ENCODE results near the gene ACAN. TPM values are rescaled to one million over a fixed set of nuclear protein-coding genes. Genes with fewer than 3 reads are reported as not detected.
A peak's percentile ranks its signal among the peaks of the same experiment; 100 is the strongest.

ACAN gene
- total RNA-seq, 1 experiment from 2014 or later: 0.59 TPM

DNA sequence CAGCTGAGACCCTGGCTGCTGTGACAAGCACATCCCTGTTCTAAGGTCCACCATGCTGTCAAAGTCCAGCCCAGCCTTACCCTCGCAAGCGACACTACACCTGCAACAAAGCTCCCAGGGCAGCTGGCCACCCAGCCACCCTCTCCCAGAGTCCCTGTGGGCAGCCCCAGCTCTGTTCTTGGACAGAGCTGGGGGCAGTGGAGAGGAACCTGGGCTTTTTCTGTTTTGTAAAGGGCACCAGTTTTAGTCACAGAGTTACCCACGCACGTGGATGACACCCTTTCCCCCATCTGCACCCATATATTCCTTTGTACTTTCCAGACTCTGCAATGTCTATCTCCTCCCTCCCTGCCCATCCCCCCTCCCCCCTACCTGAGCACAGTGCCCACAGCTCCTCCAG lies 38.9 kb downstream of the ACAN start:
- Histone ChIP-seq H3K4me3 (ENCODE audit: insufficient read depth, low read depth, low read length) (no peak overlapping the region), H3K36me3 (replicated peaks; ENCODE audit: control insufficient read depth, insufficient read depth, low read length) (no peaks in the 10 kb centered on the region), H3K27me3 (ENCODE audit: control insufficient read depth, insufficient read depth, low read length) (no peaks in the 10 kb centered on the region)
- no peak for DNase-seq

DNA sequence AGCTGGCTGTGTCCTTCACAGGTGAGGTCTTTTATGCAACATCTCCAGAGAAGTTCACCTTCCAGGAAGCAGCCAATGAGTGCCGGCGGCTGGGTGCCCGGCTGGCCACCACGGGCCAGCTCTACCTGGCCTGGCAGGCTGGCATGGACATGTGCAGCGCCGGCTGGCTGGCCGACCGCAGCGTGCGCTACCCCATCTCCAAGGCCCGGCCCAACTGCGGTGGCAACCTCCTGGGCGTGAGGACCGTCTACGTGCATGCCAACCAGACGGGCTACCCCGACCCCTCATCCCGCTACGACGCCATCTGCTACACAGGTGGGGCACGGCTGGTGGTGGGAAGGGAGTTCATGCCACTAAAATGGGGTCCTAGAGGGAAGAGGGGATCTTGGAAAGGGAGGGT lies 40.1 kb downstream of the ACAN start:
- DNase-seq: peak; percentile 37
- no peaks in the 10 kb centered on the region for H3K36me3 ChIP-seq (replicated peaks; ENCODE audit: control insufficient read depth, insufficient read depth, low read length)
- no peak overlapping the region for H3K4me3 ChIP-seq (ENCODE audit: insufficient read depth, low read depth, low read length)
- no peaks in the 10 kb centered on the region for H3K27me3 ChIP-seq (ENCODE audit: control insufficient read depth, insufficient read depth, low read length)

DNA sequence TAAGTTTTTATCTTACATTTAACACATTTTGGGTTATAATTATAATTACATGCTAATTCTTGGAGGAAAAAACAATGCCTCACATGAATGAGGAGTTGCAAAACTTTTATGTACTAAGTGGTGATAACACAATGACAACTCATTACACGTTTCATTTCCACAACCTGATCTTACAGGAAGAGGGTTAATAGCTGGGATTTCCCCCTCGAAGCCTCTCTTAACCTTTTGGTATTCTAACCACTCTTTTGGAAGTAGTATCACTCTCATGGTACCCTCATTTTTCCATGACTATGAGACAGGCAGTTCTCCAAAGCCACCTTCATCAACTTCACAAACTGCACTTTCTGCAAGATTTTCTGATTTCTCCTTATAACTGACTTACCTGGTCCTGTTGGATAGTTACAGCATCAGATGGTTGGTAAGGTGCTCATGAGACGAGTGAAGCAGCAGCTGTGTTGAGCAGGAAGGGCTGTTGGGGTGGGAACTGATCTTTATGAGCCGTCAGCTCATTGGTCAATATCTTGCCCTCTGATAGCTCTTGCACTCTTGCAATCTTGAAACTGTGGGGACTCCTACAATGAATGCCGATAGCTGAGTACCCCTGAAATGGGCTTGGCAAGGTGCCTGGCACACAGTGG lies 41.6 kb downstream of the ACAN start:
- Histone ChIP-seq H3K4me3 (ENCODE audit: insufficient read depth, low read depth, low read length) (no peak overlapping the region), H3K27me3 (ENCODE audit: control insufficient read depth, insufficient read depth, low read length) (no peaks in the 10 kb centered on the region), H3K36me3 (replicated peaks; ENCODE audit: control insufficient read depth, insufficient read depth, low read length) (no peaks in the 10 kb centered on the region)
- DNase-seq: peak; percentile 49

DNA sequence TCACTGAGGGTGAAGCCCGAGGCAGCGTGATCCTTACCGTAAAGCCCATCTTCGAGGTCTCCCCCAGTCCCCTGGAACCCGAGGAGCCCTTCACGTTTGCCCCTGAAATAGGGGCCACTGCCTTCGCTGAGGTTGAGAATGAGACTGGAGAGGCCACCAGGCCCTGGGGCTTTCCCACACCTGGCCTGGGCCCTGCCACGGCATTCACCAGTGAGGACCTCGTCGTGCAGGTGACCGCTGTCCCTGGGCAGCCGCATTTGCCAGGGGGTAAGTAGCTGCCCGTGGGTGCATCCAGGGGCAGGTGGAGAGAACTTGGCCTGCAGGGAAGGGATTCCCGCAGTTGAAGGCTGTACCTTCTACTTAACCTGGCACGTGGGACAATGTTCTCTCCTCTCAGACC lies 42.4 kb downstream of the ACAN start:
- H3K4me3 ChIP-seq (ENCODE audit: insufficient read depth, low read depth, low read length): no peak overlapping the region
- no peaks in the 10 kb centered on the region for H3K27me3 ChIP-seq (ENCODE audit: control insufficient read depth, insufficient read depth, low read length)
- H3K36me3 ChIP-seq (replicated peaks; ENCODE audit: control insufficient read depth, insufficient read depth, low read length): no peaks in the 10 kb centered on the region
- peak; percentile 47 for DNase-seq

DNA sequence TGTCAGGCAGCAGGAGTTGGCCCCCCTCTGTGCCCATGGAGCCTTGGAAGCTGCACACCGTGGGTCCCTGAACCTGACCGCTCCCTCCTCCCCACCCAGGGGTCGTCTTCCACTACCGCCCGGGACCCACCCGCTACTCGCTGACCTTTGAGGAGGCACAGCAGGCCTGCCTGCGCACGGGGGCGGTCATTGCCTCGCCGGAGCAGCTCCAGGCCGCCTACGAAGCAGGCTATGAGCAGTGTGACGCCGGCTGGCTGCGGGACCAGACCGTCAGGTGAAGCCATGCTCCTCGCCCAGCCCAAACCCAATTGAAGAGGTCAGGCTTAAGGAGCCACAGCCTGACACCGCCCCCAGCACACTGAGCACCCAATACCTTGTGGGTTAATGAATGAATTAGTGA lies 43.9 kb downstream of the ACAN start:
- H3K27me3 ChIP-seq (ENCODE audit: control insufficient read depth, insufficient read depth, low read length): no peaks in the 10 kb centered on the region
- H3K36me3 ChIP-seq (replicated peaks; ENCODE audit: control insufficient read depth, insufficient read depth, low read length): no peaks in the 10 kb centered on the region
- H3K4me3 ChIP-seq (ENCODE audit: insufficient read depth, low read depth, low read length): no peak overlapping the region
- peak; percentile 59 for DNase-seq

DNA sequence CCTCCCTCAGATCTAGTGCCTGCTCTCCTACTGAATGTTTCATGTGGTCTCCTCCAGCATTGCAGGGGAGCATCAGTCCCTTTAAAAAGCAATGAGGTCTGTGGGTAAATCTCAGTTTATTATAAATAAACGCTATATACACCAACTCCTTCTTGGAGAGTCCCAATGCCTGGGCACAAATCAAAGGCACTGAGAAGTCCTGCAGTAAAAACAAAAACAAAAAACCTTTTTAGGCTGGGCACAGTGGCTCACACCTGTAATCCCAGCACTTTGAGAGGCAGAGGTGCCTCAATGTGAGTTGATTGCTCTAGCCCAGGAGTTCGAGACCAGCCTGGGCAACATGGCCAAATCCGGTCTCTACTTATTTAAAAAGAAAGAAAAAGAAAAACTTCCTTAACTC lies 45.0 kb downstream of the ACAN start:
- H3K4me3 ChIP-seq (ENCODE audit: insufficient read depth, low read depth, low read length): no peak overlapping the region
- no peaks in the 10 kb centered on the region for H3K27me3 ChIP-seq (ENCODE audit: control insufficient read depth, insufficient read depth, low read length)
- H3K36me3 ChIP-seq (replicated peaks; ENCODE audit: control insufficient read depth, insufficient read depth, low read length): no peaks in the 10 kb centered on the region
- DNase-seq: no peak

DNA sequence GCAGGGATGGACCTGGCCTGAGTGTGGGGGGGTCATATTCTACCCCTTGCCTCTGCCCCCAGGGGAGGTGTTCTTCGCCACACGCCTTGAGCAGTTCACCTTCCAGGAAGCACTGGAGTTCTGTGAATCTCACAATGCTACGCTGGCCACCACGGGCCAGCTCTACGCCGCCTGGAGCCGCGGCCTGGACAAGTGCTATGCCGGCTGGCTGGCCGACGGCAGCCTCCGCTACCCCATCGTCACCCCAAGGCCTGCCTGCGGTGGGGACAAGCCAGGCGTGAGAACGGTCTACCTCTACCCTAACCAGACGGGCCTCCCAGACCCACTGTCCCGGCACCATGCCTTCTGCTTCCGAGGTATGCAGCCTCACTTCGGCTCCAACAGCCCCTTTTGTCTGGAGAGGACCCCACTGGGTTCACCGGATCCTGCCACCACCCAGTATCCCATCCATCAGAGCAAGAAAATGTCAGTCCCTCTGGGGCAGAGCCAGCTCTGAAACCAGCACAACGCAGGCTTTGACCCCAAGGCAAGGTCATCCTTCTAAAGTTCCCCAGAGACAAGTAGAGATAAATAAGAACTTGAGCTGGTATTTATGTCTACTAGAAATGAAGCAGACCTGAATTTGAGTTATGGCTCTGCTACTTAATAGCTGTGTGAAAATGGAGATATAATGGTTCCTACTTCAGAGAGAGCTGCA lies 46.3 kb downstream of the ACAN start:
- H3K4me3 ChIP-seq (ENCODE audit: insufficient read depth, low read depth, low read length): no peak overlapping the region
- DNase-seq: no peak
- H3K27me3 ChIP-seq (ENCODE audit: control insufficient read depth, insufficient read depth, low read length): no peaks in the 10 kb centered on the region
- H3K36me3 ChIP-seq (replicated peaks; ENCODE audit: control insufficient read depth, insufficient read depth, low read length): no peaks in the 10 kb centered on the region

DNA sequence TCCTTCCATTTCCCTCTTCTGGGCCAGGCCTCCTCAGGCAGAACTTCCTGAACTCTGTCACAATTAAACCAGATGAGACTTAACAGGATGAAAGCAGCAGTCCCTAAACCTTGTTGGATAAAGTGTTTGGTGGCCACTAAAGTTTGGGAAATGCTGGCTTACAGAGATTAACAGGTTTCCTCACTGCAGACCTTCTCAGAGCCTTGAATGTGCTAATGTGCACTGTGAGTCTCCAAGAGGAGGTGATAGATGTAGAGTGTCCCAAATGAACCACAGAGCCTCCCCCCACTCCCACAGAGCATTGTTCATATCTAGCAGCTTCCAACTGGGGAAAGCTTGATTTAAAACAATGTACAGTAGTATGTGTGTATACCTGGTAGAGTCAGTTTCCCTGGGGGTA lies 49.2 kb downstream of the ACAN start:
- no peak for DNase-seq
- Histone ChIP-seq H3K4me3 (ENCODE audit: insufficient read depth, low read depth, low read length) (no peak overlapping the region), H3K36me3 (replicated peaks; ENCODE audit: control insufficient read depth, insufficient read depth, low read length) (no peaks in the 10 kb centered on the region), H3K27me3 (ENCODE audit: control insufficient read depth, insufficient read depth, low read length) (no peaks in the 10 kb centered on the region)

DNA sequence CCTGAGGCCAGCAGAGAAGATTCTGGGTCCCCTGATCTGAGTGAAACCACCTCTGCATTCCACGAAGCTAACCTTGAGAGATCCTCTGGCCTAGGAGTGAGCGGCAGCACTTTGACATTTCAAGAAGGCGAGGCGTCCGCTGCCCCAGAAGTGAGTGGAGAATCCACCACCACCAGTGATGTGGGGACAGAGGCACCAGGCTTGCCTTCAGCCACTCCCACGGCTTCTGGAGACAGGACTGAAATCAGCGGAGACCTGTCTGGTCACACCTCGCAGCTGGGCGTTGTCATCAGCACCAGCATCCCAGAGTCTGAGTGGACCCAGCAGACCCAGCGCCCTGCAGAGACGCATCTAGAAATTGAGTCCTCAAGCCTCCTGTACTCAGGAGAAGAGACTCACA lies 55.7 kb downstream of the ACAN start:
- Histone ChIP-seq H3K36me3 (replicated peaks; ENCODE audit: control insufficient read depth, insufficient read depth, low read length) (no peaks in the 10 kb centered on the region), H3K4me3 (ENCODE audit: insufficient read depth, low read depth, low read length) (no peak overlapping the region), H3K27me3 (ENCODE audit: control insufficient read depth, insufficient read depth, low read length) (no peaks in the 10 kb centered on the region)
- DNase-seq: no peak

DNA sequence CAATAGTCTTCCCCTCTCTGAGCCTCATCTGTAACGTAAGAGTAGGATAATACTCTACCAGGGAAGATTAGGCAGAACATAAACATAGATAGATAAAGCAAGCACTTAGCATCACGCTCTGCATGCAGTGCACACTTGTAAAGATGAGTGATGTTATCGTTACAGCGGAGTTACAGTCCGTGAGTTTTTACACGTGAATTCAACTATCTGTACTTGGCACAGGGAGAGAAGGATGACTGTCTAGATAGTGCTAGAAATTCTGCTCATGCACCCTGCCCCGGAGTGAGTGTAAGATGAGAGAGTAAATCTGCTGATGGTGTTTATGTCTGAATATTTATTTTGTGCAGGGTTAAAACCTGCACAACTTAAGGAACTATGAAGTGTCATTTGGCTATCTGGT lies 56.3 kb downstream of the ACAN start:
- DNase-seq: no peak
- Histone ChIP-seq H3K4me3 (ENCODE audit: insufficient read depth, low read depth, low read length) (no peak overlapping the region), H3K36me3 (replicated peaks; ENCODE audit: control insufficient read depth, insufficient read depth, low read length) (no peaks in the 10 kb centered on the region), H3K27me3 (ENCODE audit: control insufficient read depth, insufficient read depth, low read length) (no peaks in the 10 kb centered on the region)

DNA sequence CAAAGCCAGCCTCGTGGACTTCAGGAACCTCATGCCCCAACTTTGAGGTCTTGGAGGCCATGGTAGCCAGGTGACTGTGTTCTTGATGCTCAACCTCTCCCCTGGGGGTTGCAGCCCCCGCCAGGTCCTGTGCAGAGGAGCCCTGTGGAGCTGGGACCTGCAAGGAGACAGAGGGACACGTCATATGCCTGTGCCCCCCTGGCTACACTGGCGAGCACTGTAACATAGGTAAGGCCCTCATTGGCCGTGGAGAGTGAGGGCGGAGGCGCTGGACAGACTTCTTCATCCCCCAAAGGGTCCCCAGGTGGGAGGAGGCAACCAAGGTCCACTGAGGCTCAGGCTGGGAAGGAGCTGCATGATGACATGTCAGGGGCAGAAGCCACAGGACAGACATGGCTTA lies 57.0 kb downstream of the ACAN start:
- DNase-seq: no peak
- no peak overlapping the region for H3K4me3 ChIP-seq (ENCODE audit: insufficient read depth, low read depth, low read length)
- no peaks in the 10 kb centered on the region for H3K27me3 ChIP-seq (ENCODE audit: control insufficient read depth, insufficient read depth, low read length)
- no peaks in the 10 kb centered on the region for H3K36me3 ChIP-seq (replicated peaks; ENCODE audit: control insufficient read depth, insufficient read depth, low read length)

DNA sequence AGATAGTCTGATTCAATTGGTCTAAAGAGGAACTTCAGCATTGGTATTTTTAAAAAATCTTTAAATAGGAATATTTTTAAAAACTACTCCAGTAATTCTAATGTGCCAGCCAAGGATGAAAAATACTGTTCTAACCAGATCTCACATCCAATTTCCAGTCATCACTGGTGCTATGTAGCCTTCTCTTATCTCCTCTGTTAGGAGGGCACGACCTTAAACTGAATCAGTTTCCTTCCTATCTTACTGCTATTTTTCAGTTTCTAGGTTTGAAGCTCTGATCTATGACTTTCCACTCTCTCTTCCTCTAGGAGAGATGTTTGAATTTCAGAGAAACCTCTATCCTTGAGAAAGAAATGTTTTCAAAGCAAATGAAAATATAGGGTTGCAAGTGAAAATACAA lies 60.2 kb downstream of the ACAN start:
- H3K36me3 ChIP-seq (replicated peaks; ENCODE audit: control insufficient read depth, insufficient read depth, low read length): no peaks in the 10 kb centered on the region
- DNase-seq: no peak
- no peaks in the 10 kb centered on the region for H3K27me3 ChIP-seq (ENCODE audit: control insufficient read depth, insufficient read depth, low read length)
- H3K4me3 ChIP-seq (ENCODE audit: insufficient read depth, low read depth, low read length): no peak overlapping the region

DNA sequence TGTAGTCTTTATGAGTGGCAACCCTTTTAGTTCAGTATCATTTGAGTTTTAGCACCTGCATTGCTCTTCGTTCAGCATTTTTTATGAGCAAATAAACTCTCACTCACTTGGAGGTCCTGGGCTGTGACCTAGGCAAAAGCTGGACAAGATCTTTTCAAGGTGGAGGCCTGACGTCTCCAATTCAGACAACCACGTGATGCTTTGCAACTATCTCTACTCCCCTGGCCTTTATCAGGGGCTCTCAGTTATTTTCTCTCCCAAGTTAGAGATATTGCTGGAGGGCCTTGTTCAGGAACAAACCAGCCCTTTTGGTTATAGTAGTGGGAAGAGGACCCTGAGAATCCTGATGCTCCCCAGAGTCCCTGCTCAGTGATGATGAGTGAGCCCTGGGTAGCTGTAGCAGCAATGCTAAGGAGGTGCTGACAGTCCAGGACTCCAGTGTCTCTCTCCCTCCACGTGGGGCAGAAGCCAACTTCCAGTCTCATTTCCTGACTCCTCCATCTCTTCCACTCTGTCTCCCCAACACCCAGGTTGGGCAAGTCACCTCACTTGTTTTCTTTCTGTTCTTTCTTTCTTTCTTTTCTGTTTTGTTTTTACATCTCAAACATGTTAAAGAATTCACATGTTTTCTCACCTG lies 61.7 kb downstream of the ACAN start:
- DNase-seq: no peak
- H3K27me3 ChIP-seq (ENCODE audit: control insufficient read depth, insufficient read depth, low read length): no peaks in the 10 kb centered on the region

DNA sequence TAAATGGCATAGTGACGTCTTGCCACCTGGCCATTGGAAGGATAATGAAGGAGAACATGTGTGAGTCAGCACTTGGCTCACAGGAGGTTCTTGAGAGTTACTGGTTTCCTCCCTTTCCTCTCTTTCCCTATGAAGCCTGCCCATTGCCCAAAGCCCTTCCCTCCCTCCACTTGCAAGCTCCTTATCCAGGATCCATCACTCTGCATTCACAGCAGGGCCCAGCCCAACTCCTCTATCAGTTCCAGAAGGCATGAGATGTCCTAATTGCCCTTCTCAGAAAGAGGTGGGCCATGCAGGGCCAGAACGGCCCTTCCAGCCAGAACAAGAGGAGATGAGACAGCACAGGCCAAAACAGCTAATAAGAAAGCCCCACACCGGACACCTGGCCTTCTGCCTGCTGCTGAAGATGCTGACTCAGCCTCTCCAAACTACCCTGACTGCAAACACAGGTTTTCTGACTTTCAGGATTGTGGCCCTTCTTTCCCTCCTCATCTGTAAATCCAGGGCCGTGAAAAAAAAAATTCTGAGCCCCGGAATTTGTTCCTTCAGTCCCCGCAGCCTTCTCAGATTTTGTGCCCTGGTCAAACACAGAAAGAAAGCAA lies 62.4 kb downstream of the ACAN start:
- DNase-seq: no peak
- Histone ChIP-seq H3K36me3 (replicated peaks; ENCODE audit: control insufficient read depth, insufficient read depth, low read length) (no peaks in the 10 kb centered on the region), H3K4me3 (ENCODE audit: insufficient read depth, low read depth, low read length) (no peak overlapping the region), H3K27me3 (ENCODE audit: control insufficient read depth, insufficient read depth, low read length) (no peaks in the 10 kb centered on the region)

More for the DNA sequence above, 61.7 kb downstream of the ACAN start:
- H3K4me3 ChIP-seq (ENCODE audit: insufficient read depth, low read depth, low read length): no peak overlapping the region
- no peaks in the 10 kb centered on the region for H3K36me3 ChIP-seq (replicated peaks; ENCODE audit: control insufficient read depth, insufficient read depth, low read length)

DNA sequence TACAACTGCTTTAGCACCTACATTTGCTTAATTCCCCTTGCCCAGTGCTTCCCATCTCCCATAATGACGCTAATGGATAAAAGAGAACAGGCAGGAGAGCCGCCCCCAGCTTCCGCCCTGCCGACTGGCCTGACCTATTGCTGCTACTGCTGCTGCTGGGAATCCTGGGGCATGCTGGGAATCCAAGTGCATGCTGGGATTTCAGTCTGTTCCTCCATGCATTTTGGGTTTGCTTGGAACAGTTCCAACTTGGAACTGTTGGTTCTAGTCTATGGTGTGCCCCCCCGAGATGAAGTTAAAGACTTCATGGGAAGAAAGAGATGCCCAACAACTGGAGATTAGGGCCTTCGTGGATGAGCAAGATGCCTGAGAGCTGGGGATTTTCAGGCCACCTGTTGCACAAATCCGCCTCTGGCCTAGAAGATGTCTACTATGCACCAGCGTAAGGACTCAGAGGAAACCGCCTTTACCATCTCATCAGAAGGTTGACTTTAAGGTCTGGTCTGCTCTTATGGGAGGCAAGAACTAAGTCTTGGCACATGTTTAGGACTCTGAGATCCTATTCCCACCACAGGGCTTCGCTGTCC lies 63.2 kb downstream of the ACAN start:
- Histone ChIP-seq H3K27me3 (ENCODE audit: control insufficient read depth, insufficient read depth, low read length) (no peaks in the 10 kb centered on the region), H3K4me3 (ENCODE audit: insufficient read depth, low read depth, low read length) (no peak overlapping the region), H3K36me3 (replicated peaks; ENCODE audit: control insufficient read depth, insufficient read depth, low read length) (no peaks in the 10 kb centered on the region)
- no peak for DNase-seq
